Placental epithelial cell (primary cell): ENCODE results near the gene TBC1D3D. TPM values are rescaled to one million over a fixed set of nuclear protein-coding genes. Genes with fewer than 3 reads are reported as not detected.

ENCODE experiments used
- total RNA-seq: library from RNA; depleted of rRNA; stranded (reverse); fragments of >200 nt; gene quantifications from 2 replicates; pipeline ENCODE4 v1.2.3, GENCODE V29; 2012

TBC1D3D gene
- 1.1 TPM in 1 of 2 replicates, not detected in the other for total RNA-seq

DNA sequence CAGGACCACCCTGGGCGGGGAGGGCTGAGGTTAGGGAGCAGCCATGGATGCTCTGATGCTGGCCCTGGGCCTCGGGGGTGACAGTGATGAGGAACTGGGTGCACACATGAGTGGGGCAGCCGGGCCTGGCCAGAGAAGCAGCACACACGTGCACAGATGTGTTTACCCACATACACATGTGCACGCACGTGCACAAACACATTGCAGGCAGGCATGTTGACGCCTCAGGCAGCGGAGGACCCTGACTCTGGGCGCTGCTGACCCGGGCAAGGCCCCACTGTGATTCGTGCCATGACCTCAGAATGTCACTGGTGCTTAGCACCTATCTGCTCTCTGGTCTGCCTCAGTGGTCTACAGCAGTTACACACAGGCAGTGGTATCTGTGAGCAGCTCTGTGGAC, at the start of gene TBC1D3D:
Gene TBC1D3D, plus strand, starts transcription at position 301 of the 400 bp plus-strand sequence. CDS start 1,585 bp downstream, outside the sequence.

DNA sequence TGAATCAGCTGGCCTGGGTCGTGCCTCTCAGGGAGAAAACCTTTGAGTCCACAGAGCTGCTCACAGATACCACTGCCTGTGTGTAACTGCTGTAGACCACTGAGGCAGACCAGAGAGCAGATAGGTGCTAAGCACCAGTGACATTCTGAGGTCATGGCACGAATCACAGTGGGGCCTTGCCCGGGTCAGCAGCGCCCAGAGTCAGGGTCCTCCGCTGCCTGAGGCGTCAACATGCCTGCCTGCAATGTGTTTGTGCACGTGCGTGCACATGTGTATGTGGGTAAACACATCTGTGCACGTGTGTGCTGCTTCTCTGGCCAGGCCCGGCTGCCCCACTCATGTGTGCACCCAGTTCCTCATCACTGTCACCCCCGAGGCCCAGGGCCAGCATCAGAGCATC, 14.8 kb upstream of the TBC1D3D start, which contains the start of gene TBC1D3L:
Gene TBC1D3L, minus strand, starts transcription at position 101 of the 400 bp plus-strand sequence. CDS start 1,540 bp downstream, outside the sequence.

Other genes with a start within 250 kb of the TBC1D3D start
- not detected in 2 replicates for gene TBC1D3K, start 79.6 kb upstream of the TBC1D3D start, total RNA-seq
- gene TBC1D3L, start 14.9 kb upstream of the TBC1D3D start, total RNA-seq = 10.1 and 21.6 TPM in 2 replicates
- not detected in 2 replicates for gene TBC1D3C, start 64.7 kb downstream of the TBC1D3D start, total RNA-seq
- gene TBC1D3E, start 124.0 kb downstream of the TBC1D3D start, total RNA-seq = not detected in 2 replicates
- gene TBC1D3, start 188.6 kb downstream of the TBC1D3D start, total RNA-seq = not detected in 2 replicates